ENCODE results near the gene MSL3B.

The MSL3B gene

DNA sequence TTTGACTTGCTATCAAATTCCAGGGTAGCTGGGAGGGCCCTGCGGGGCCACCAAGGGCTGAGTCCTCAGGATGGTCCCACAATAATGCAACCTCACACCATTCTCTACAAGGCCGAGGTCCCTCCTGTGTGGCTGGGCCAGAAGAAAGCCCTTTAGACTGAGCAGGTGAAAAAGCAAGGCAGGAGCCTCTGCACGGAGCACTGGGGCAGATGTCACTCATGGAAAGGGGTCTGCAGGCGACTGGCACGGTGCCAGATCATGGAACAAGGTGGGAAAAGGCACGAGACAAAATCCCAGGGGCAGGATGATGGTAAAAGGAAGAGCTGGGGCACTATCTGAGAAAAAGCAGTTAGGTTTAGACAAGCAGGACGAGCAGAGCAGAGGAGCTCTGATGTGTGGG is 29.9 kb downstream of the MSL3B start:
- TF ChIP-seq FOXM1 (IDR thresholded peaks at IDR 0.05; ENCODE audit: borderline replicate concordance, low read depth) (no peak), NFIC (IDR thresholded peaks at IDR 0.05) (peak; percentile 50)

DNA sequence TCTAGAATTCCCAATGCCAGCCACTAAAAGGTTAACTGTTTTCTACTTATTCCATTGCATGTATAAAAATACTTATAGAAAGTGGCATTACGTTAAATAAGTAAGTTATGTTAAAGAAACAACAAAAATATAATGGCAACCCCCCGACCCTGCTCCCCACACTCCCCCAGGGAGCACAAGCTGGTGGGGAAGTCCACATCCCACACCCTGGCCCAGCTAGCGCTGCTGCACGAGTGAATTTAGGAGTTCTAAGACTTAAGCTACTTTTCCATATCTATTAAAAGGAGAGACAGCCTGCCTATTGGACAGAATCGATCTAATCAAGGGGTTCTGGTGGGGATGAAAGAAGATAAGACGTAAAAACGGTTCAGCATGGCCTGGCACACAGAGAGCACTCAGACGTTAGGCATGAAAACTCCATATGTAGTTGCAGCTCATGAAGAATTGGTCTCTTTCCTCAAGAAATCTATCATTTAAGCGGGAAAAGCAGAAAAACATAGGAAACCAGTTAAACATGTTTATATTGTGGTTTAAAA is 30.4 kb downstream of the MSL3B start:
- TF ChIP-seq RAD21 (IDR thresholded peaks at IDR 0.05; ENCODE audit: low read depth) (no peak), ZBTB7A (IDR thresholded peaks at IDR 0.05; ENCODE audit: low read depth) (no peak), CREB1 (IDR thresholded peaks at IDR 0.05; ENCODE audit: low read depth) (no peak), EP300 (IDR thresholded peaks at IDR 0.05; ENCODE audit: borderline replicate concordance) (no peak), TEAD4 (IDR thresholded peaks at IDR 0.05) (no peak)
- TF ChIP-seq, protein P1, sequence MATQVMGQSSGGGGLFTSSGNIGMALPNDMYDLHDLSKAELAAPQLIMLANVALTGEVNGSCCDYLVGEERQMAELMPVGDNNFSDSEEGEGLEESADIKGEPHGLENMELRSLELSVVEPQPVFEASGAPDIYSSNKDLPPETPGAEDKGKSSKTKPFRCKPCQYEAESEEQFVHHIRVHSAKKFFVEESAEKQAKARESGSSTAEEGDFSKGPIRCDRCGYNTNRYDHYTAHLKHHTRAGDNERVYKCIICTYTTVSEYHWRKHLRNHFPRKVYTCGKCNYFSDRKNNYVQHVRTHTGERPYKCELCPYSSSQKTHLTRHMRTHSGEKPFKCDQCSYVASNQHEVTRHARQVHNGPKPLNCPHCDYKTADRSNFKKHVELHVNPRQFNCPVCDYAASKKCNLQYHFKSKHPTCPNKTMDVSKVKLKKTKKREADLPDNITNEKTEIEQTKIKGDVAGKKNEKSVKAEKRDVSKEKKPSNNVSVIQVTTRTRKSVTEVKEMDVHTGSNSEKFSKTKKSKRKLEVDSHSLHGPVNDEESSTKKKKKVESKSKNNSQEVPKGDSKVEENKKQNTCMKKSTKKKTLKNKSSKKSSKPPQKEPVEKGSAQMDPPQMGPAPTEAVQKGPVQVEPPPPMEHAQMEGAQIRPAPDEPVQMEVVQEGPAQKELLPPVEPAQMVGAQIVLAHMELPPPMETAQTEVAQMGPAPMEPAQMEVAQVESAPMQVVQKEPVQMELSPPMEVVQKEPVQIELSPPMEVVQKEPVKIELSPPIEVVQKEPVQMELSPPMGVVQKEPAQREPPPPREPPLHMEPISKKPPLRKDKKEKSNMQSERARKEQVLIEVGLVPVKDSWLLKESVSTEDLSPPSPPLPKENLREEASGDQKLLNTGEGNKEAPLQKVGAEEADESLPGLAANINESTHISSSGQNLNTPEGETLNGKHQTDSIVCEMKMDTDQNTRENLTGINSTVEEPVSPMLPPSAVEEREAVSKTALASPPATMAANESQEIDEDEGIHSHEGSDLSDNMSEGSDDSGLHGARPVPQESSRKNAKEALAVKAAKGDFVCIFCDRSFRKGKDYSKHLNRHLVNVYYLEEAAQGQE (IDR thresholded peaks at IDR 0.05; ENCODE audit: low read depth), result no peak

DNA sequence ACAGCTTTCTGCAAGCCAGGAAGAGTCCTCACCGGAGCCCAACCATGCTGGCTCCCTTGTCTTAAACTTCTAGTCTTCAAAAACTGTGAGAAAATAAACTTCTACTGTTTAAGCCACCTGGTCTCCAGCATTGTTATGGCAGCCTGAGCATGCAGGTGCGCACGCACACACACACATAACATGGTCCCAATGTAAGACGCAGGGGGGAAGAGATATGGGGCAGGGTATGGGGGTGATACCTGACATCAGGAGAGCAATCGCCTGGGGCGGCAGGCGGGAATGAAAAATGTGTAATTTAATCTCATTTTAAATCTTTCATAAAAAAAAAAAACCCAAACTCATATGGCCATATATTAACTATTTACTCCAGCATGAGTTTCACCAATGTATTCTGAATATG is 31.8 kb downstream of the MSL3B start:
- TF ChIP-seq, protein P2, sequence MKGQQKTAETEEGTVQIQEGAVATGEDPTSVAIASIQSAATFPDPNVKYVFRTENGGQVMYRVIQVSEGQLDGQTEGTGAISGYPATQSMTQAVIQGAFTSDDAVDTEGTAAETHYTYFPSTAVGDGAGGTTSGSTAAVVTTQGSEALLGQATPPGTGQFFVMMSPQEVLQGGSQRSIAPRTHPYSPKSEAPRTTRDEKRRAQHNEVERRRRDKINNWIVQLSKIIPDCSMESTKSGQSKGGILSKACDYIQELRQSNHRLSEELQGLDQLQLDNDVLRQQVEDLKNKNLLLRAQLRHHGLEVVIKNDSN (IDR thresholded peaks at IDR 0.05), result no peak
- TF ChIP-seq EP300 (IDR thresholded peaks at IDR 0.05; ENCODE audit: borderline replicate concordance) (no peak), RAD21 (IDR thresholded peaks at IDR 0.05; ENCODE audit: low read depth) (no peak), YY1 (IDR thresholded peaks at IDR 0.05; ENCODE audit: low read depth) (no peak), TCF12 (IDR thresholded peaks at IDR 0.05; ENCODE audit: low read depth) (no peak), CREB1 (IDR thresholded peaks at IDR 0.05; ENCODE audit: low read depth) (no peak), ZBTB7A (IDR thresholded peaks at IDR 0.05; ENCODE audit: low read depth) (no peak), TEAD4 (IDR thresholded peaks at IDR 0.05) (no peak), NFIC (IDR thresholded peaks at IDR 0.05) (no peak), CEBPB (IDR thresholded peaks at IDR 0.05) (no peak), FOXM1 (IDR thresholded peaks at IDR 0.05; ENCODE audit: borderline replicate concordance, low read depth) (no peak), EGR1 (IDR thresholded peaks at IDR 0.05) (no peak), TAF1 (IDR thresholded peaks at IDR 0.05; ENCODE audit: low read depth) (no peak)
- TF ChIP-seq, protein P1 (IDR thresholded peaks at IDR 0.05; ENCODE audit: low read depth), result no peak
- TF ChIP-seq, protein P3, sequence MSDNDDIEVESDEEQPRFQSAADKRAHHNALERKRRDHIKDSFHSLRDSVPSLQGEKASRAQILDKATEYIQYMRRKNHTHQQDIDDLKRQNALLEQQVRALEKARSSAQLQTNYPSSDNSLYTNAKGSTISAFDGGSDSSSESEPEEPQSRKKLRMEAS (IDR thresholded peaks at IDR 0.05), result no peak

DNA sequence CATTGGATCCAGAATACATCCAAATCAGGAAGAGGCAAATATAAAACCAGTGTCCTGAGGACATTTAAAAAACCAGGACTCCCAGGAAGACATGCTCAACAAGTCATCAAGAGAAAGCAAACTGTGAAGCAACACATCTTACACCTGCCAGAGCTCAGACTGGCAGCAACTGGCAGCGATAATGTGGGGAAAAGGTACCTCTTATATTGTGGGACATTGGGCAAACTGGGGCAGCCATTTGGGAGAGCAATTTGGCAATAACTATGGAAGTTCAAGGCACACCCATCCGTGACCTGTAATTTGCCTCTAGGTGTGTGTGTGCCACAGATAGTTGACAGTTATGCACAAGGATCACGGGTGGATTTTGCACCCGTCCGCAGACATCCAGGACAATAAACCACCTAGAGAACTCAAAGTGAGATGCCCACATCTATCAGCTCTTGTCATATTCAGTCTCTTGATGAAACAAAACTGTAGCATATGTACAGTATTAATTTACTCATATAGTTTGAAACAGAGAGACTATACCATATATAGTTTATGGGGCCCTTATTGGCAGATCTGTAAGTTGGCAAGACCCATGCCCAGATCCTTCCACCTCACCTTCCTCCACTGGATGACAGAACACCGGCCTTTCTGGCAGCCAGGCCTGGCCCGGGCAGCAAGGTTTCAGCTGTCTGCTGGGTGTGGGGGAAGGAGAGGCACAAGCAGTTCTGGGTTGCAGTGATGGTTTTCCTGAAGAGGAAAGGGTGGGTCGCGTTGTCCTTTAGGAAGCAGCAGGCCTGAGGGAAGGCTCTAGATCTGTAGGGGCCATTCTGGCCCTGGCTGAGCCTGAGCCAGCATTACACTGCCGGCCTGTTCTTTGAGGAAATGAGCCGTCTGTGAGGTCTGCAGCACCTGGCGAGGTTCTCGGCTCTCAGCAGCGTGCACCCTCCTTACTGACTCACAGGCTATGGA is 32.7 kb downstream of the MSL3B start:
- no peak for TF ChIP-seq NFIC (IDR thresholded peaks at IDR 0.05)
- no peak for TF ChIP-seq TEAD4 (IDR thresholded peaks at IDR 0.05)
- TF ChIP-seq RAD21 (IDR thresholded peaks at IDR 0.05; ENCODE audit: low read depth), result no peak
- TF ChIP-seq CEBPB (IDR thresholded peaks at IDR 0.05), result no peak
- TF ChIP-seq, protein P1 (IDR thresholded peaks at IDR 0.05; ENCODE audit: low read depth), result no peak

DNA sequence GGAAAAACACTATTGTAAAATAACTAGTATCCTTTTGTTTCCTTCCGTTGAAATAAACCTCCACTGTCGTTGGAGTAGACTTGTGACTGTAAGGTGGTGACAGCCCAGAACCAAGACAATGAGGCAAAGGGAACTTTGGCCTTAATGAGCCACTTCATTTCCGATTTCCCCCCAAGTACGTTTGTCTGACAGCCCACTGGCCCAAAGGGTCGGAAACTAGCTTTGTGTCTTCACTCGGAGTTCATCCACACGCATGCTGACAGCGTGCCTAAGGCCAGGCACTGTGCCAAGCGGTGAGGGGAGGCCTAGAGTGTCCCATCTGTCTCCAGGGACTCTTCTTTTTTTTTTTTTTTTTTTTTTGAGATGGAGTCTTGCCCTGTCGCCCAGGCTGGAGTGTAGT is 34.8 kb downstream of the MSL3B start:
- no peak for TF ChIP-seq TAF1 (IDR thresholded peaks at IDR 0.05; ENCODE audit: low read depth)
- TF ChIP-seq, protein P1 (IDR thresholded peaks at IDR 0.05; ENCODE audit: low read depth), result no peak
- no peak for TF ChIP-seq YY1 (IDR thresholded peaks at IDR 0.05; ENCODE audit: low read depth)
- TF ChIP-seq RAD21 (IDR thresholded peaks at IDR 0.05; ENCODE audit: low read depth), result no peak
